NCI-H345 treated with DMSO at 0.1 percent for 48 hours (cell line): ENCODE data around the gene HEXIM2.
A peak's percentile ranks its signal among the peaks of the same experiment; 100 is the strongest.

ENCODE experiments used
- DNase-seq: peaks from one replicate; lab custom pipeline; 2025; ENCODE audit not compliant: unreplicated experiment; lab: John Stamatoyannopoulos, UW

The HEXIM2 gene

DNA sequence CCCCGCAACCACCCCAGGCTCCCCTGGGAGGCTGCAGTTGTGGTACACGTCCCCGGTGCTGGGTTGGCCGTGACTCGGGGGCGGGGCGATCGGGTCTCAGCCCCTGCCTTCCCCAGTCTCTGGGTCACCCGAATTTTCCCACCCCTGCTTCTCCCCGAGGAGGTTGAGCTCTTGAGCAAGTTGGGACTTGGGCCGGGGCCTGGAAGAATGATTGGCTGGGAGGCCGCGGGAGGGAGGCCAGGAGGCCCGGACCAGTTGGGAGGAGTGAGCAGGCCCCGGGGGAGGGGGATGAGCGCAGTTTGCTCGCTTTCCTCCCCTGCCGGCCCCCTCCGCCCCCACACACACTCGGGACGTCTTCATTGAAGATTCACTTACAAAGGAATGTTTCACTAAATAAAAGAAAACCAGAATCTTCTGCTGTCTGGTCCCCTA lies 17.9 kb upstream of the HEXIM2 start:
- no peak for DNase-seq

DNA sequence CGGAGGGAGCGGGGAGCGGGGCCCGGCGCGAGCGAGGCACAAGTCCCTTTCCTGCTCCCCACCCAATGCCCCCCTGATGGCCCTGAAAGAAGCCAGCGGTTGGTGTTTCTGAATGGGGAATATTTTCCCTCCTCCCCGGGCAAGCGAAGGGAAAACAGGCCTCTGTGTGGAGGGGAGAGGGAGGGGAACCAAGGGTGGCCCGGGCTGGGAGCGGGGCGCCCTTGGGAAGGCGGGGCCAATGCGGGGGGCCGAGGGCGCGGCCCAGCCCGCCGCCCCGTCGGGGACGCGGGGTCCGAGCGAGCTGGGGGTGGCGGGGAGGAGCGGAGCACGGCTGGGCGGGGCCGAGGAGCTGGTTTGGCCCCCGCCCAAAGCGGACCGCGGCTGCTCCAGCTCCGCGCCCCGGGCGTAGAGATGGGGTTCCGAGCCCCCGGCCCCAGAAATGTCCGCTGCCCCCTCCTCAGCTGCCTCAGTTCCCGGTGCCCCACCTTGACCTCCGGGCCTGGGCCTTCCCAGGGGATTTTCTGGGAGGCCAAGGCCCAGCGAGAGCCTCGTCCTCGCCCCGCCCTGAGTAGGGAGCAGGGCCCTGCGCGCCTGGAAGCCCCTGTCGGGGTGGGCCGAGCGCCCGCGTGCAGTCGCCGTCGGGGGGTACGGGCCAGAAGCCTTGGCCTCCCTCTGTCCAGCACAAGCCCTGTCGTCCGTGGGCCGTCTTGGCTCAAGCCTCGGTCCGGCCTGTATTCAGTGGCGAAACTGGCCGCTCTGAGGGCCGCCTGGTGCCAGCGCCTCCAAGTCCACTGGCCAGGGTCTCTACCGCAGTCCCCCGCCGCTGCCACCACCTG lies 17.3 kb upstream of the HEXIM2 start:
- DNase-seq: no peak

DNA sequence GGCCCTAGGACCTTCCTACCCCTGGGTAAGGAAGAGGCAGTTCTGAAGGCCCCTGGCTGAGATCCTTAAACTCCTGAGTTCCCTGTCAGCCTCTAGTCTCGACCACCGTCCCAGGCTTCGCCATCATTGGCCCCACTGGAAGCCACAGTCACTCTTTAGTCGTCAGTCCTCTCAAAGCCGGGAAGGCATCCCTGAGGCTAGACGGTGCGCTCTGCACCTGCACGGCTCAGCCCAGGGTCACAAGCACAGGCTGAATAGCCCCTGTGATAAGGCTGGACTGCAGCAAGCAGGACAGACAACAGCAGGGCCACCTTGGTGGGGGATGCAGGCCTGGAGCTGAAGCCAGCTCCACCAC lies 16.7 kb upstream of the HEXIM2 start:
- no peak for DNase-seq

DNA sequence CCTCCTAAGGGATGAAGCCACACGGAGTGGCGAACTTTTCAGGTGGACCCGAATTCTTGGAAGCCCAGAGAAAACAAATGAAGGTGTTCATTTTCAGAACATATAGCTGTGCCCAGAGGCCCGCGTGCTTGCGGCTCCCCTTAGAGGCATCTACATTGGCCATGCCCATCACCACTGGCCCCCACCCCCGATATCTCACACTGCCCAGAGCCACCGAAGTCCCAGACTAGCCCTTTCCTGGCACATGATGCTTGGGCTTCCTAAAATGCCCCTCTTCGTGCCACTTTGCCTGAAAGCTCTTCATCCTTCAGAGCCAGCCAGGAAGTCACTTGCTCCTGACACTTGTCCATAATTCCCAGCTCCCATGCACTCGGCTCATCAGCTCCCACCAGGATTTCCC lies 15.5 kb upstream of the HEXIM2 start:
- DNase-seq: no peak

DNA sequence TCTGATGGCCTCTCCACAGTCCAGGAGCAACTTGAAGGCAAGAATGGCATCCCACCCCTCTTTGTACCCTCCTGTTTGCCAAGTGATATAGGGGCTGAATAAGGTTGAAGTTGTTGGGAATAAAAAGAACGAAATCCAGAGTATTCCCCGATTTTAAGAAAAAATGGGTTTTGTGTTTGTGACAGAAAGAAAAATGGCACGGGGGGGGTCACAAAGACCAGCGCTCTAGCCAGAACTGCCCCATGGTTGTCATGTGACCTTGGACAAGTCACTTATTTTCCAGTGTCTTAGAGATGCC lies 15.1 kb upstream of the HEXIM2 start:
- DNase-seq: no peak

DNA sequence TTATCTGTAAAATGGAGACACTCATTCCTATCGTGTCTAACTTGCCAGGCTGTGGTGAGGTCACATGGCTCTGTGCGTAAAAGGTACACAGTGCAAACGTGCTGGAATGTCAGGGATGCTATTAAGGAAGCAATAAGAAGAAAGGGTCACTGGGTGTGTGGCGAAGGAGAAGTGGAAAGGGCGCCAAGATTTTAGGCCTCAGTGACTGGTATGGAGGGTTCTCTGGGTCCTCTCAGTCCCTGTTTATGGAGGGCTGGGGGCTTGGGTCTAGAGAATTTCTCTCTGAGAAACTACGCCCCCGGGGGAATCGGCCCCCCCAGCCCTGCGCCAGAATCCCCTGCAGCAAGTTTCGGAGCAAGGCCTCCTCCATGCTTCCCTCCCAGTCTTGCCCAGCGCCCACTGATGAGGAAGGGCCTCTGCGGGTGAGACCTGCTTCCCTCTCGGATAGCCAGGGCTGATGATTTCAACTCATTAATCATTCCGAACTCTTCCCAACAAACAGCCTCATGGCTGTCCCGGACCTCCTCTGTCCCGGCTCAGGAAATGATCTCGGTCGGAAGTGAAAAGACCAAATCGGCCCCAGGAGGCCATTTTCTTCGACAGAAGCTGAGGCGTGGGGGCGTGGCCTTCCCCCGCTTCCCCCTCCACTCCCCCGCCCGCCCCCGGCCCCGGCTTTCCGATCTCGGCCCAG lies 14.6 kb upstream of the HEXIM2 start:
- DNase-seq: peak; percentile 69

DNA sequence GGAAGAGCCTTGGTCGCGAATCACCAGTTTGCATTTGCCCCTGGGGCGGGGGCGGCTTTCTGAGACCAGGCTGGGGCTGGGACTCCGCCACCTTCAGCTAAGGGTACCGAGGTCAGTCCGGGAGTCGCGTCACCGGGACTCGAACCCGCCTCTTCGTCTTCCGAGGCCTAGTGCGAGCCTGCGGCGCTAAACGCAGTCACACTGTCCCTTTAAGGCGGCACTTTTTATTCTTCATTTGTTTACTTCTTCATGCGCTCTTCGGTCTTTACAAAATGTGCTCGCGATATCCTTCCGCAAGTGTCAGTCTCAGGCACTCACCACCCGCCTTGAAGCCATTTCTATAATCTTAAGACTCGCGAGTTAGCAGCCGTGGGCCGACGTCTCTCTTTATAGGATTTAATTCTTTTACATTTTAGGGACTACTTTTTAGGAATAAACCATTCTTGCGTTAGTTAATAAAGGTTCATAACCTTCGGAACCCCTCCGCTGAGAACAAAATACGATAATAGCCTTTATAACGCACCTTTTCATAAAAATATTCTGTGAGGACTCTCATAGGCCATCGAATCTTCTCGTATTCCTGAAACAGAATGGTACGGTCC lies 14.0 kb upstream of the HEXIM2 start:
- DNase-seq: peak; percentile 82

DNA sequence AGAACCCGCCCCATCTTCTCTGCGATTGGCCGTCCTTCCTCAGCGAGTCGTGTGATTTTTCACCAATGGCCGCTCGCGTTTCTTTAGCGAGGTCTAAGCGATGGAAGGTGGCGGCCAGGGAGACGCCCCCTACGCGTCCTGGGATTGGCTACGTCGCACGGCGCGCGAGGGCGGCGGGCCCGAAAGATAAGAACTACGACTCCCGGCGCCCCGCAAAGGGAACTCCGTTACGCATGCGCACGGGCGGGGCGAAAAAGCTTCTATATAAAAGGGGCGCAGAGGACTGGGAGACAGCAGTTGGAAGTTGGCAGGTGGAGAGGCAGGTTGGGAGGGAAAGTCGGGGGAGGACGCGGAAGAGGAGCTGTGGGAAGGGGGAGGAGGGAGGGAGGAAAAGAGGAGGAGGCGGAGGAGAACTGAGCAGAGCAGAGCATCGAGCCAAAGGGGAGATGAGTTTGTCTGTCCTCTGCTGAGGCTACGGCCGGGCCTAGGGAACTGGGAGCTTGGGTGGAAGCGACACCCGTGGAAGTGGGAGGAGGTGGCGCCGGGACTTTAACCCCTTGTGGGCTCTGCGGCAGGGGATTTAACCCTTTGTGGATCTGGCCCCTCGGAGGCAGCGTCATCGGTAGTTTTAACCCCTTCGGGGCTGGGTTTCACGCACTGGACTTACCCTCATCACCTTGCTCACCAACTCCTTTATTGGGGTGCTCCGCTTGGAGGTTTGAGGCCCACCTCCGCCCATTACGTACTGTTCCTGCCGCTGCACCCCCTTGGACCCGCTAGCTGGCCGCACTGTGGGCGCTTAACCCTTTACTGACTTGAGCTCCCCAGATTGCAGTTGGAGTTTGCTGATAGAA lies 13.3 kb upstream of the HEXIM2 start, which contains the start of gene HEXIM1:
HEXIM1 (plus strand) TSS at position 293 of the 854 bp plus-strand sequence. CDS start 716 bp downstream, outside the sequence.
- peak; percentile 98 for DNase-seq

DNA sequence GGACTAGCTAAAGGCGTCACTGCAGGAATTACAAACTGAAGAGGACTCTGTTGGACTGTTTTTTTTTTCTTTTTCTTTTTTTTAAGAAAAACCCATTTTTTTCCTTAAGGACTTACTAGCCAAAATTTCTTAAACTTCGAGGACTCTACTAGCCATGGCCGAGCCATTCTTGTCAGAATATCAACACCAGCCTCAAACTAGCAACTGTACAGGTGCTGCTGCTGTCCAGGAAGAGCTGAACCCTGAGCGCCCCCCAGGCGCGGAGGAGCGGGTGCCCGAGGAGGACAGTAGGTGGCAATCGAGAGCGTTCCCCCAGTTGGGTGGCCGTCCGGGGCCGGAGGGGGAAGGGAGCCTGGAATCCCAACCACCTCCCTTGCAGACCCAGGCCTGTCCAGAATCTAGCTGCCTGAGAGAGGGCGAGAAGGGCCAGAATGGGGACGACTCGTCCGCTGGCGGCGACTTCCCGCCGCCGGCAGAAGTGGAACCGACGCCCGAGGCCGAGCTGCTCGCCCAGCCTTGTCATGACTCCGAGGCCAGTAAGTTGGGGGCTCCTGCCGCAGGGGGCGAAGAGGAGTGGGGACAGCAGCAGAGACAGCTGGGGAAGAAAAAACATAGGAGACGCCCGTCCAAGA lies 12.5 kb upstream of the HEXIM2 start:
- peak; percentile 28 for DNase-seq

DNA sequence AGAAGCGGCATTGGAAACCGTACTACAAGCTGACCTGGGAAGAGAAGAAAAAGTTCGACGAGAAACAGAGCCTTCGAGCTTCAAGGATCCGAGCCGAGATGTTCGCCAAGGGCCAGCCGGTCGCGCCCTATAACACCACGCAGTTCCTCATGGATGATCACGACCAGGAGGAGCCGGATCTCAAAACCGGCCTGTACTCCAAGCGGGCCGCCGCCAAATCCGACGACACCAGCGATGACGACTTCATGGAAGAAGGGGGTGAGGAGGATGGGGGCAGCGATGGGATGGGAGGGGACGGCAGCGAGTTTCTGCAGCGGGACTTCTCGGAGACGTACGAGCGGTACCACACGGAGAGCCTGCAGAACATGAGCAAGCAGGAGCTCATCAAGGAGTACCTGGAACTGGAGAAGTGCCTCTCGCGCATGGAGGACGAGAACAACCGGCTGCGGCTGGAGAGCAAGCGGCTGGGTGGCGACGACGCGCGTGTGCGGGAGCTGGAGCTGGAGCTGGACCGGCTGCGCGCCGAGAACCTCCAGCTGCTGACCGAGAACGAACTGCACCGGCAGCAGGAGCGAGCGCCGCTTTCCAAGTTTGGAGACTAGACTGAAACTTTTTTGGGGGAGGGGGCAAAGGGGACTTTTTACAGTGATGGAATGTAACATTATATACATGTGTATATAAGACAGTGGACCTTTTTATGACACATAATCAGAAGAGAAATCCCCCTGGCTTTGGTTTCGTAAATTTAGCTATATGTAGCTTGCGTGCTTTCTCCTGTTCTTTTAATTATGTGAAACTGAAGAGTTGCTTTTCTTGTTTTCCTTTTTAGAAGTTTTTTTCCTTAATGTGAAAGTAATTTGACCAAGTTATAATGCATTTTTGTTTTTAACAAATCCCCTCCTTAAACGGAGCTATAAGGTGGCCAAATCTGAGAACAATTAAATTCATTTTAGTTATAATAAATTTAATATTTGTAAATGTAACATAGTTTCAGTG lies 11.7 kb upstream of the HEXIM2 start:
- DNase-seq: peak; percentile 34

DNA sequence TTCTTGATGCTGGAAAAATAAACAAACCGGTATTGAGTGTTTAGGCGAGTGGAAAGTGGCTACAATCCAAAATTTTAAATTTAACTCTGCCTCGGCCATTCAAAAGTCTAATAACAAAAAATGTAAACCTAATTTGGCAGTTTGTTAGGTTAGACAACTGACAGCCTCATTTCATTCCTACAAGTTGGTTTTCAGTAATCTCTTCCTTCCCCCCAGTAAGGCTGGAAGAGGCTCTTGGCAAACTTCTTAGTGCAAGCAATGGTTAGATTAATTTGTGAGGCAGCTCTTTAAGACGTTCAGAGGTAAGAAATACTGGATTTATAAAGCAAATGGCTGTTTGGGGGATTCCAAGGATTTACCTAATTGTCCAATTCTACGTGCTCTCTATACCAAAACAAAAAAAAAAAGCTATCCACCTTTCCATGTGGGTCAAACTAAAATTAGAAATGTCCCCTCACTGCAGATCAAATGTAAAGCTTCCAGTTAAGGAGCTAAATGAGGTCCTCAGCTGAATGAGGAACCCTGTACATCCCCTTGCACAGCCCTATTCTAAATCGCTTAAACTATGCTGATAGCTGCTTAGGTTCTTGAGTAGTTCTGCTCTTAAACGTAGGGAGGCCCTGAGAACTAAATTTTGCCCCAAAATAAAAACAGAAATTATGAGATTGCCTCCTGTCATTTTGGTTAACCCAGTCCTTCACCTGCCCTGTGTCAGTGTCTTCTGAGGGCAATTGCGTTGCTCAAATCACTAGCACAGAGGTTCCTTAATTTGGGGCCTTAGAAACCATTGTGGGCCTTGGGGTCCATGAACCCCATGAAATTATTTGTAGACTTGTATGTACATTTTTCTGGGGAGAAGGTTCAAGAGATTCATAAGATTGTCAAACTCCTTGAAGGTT lies 10.5 kb upstream of the HEXIM2 start:
- DNase-seq: no peak

DNA sequence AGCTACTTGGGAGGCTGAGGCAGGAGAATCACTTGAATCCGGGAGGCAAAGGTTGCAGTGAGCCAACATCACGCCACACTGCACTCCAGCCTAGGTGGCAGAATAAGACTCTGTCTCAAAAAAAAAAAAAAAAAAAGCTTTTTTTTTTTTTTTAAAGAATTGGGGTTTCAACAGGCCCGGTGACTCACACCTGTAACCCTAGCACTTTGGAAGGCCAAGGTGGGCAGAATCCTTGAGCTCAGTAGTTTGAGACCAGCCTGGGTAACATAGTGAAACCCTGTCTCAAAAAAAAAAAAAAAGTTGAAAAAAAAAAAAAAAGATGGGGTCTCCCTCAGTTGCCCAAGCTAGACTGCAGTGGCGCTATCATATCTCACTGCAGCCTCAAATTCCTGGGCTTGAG lies 6.6 kb upstream of the HEXIM2 start:
- DNase-seq: no peak

DNA sequence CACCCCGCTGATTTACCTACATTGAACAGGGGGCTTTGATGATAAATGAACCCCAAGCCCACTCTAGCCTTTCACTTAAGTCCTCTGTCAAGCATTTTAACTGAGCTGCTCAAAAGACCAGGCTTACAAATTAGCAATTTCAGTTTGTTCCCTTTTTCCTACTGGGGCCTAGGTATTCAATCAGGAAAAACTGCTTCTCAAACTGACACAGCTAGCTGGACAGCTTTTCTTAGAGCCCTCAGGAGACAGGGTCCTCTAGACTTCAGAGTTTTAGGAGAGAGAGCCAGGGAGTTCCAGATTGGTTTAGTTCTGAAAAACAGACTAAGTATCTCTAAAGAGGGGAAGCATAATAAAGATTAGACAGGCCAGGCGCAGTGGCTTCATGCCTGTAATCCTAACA lies 6.2 kb upstream of the HEXIM2 start:
- DNase-seq: no peak

DNA sequence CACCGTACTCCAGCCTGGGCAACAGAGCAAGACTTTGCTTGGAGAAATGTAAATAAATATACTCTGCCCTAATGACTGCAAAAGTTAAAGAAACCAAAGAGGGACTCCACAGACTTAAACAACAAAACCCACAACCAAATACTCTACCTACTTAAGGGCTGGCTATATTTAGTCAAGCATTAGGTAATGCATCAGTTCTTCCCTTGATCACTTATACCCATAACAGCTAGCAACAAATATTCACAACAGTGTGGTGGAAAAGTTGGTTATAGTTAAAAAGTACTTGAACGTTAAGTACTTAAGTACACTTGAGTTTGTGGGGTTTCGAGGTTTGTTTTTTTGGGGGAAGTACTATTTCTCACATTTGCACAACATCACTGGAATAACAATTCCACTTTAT lies 5.4 kb upstream of the HEXIM2 start:
- no peak for DNase-seq

DNA sequence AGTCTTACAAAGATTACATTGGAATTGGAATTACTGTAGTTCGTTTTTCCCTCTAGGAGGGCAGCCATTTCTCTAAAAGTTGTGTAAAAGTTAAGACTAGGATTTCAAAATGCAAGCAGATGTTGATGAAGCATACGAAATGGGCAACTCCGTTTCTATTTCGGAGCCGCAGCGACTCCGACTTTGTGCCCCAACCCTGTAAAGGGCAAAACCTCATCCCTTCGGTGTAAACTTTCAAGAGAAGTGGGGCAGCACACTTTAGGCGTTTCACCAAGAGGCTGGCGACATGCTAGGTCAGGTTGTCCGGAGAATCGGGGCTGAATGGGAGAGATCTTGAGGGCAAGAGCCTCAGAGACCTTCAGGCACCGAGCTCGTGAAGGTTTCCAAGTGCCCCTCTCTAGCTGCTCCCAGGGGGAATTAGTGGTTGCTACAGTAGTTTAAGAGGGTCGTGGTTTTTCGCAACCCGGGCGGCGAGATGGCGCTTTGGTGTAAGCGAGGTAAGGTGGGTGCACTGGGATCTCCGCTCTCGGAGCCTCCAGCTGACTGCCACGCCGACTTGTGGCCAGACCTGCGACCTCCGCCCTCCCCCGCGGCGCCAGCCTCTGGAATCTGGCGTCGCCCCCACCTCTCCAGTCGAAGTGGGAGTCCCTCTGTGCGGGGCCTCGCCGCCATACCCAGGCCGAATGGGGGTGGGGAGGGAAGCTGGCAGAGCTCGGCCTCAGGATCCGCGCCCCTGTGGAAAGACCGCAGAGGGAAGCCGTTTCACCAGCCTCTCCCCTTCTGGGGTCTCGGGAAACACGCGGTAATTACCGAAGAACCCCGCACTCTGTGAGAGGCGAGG lies 1.0 kb upstream of the HEXIM2 start:
- DNase-seq: no peak

DNA sequence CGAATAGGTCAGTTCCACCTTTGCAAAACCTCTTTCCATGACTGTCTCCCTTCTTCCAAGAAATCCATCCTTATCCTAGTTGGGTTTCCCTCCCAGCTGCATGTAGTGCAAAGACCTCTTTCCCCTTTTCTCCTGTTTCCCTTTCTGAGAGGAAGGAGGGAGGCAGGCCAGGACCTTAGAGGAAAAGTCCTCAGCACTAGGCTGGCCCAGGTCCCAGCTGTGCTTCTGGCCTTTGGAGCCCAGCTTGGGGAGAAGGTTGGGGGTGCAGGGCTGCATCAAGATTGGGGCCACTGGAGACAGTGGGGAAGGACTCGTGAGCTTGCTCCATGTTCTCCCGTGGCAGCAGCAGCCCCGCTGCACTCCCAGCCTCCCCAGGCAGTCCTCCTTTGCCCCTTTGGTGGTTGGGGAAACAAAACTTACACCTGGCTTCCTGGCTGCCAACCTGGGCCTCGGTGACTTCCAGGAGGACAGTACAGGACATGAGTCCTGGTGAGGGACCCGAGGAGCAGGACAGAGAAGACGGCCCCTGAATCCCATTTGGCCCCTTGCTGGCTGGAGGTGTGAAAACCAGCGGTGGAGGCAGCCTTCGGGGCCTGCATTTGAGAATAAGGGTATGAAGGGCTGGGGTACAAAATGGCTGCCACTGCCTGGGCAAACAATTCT lies 481 bp downstream of the HEXIM2 start:
- no peak for DNase-seq

DNA sequence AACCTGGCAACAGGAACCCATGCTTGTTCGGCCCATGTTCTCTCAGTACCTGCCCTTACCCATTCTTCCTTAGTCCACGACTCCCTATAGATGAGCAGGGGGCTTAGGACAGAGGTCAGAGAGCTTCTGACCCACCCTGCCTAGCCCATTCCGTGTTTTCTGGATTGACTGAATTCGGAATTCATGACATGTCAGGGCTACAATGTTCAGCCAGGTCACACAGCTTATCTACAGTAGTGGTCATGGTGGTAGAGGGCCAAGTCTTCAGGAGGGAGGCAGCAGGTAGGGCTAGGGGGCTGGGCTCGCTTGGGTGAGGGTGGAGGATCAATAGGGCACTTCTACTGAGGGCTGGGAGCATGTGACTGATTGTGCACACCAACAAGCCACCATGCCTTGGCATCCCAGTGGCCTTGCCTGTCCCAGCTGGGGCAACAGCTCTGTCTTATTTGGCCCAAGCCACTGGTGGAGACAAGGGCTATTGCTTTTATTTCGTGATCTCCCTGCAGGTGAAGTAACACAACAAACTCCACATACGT lies 3.1 kb downstream of the HEXIM2 start:
- DNase-seq: no peak
